GM18519 (cell line): ENCODE measurements around the gene LENG8.
"Not testable (repeated sequence)": the region's sequence is repeated elsewhere in the genome, so short reads cannot be mapped to it uniquely, and the experiment has no call there.

Experiments used
- ATAC-seq: cut with Tn5 transposase; IDR thresholded peaks from one replicate; pipeline ENCODE4 v1.9.1; 2021; ENCODE audit warnings: mild to moderate bottlenecking, moderate library complexity; ENCODE audit not compliant: unreplicated experiment, low FRiP score

The LENG8 gene

GRCh38 chr19:54508487-54508886, 59.5 kb downstream of the LENG8 start:
- not testable (repeated sequence) for ATAC-seq

GRCh38 chr19:54509200-54509940, 60.4 kb downstream of the LENG8 start:
- not testable (repeated sequence) for ATAC-seq
